ENCODE data around the gene OPRM1.
"Not testable (repeated sequence)": the region's sequence is repeated elsewhere in the genome, so short reads cannot be mapped to it uniquely, and the experiment has no call there.

OPRM1 gene

DNA sequence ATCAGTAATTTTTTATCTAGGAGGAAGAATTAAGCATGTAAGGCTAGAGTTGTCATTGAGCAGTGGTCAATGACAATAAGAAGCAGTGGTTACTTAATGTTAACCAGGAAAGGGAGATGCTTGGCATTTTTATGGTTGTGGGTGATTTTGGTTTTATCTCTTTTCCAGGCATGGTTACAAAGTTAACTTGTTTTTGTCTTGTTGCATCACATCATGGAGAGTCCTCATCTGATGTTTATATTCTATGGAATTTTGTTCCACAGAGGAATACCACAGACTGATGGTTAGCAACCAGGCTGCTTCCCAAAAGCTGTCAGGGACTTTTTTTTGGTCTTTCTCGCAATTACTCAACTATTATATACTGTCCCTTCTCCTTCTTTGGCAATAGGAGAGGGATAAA lies 32.7 kb downstream of the OPRM1 start:
- no peak for DNase-seq (ENCODE audit: low read depth)
- H3K4me3 ChIP-seq (ENCODE audit: low read depth, low read length) = no peak overlapping the region
- no peak for TF ChIP-seq CTCF (IDR thresholded peaks at IDR 0.05; ENCODE audit: insufficient read depth, low read depth, low read length, missing control alignments)

- DNase-seq (ENCODE audit: low read depth); H3K4me3 ChIP-seq (ENCODE audit: low read depth, low read length): not testable (repeated sequence)
Measured at GRCh38 chr6:154078596-154078995, 39.6 kb downstream of the OPRM1 start.

DNA sequence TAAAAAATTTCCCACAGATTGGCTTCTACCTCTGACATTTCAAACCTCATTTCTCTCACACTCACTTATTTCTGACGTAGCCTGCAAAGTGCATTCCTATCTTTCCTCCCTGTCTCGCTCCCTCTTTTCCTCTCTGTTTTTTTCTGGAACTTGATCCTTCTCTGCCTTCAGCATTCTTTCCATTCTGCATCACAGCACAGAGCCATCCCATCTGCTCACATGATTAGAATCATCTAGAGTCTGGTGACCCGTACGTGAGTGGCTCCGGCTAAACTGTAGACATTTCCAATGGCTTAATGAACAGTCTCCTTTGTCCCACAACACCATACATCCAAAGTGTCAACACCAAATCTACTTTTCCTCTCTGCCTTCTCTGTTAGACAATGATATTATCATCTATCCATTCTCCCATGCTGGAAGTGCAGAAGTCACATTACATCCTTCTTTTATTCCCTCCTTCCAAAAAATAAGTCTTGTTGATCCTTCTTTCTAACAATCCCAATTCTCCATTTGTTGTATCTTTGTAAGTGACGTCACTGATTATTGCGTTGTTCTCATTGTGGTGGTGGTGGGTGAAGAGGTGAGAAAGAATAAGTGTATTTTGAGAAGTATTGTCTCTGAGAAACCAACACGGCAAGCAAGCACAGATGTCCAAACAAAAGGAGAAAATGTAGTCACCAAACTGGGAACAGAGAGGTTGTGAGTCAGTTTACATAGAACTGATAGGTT lies 41.6 kb downstream of the OPRM1 start:
- no peak for DNase-seq (ENCODE audit: low read depth)
- H3K4me3 ChIP-seq (ENCODE audit: low read depth, low read length) = no peak overlapping the region
- TF ChIP-seq CTCF (IDR thresholded peaks at IDR 0.05; ENCODE audit: insufficient read depth, low read depth, low read length, missing control alignments) = no peak

- no peak overlapping the region for H3K4me3 ChIP-seq (ENCODE audit: low read depth, low read length)
- TF ChIP-seq CTCF (IDR thresholded peaks at IDR 0.05; ENCODE audit: insufficient read depth, low read depth, low read length, missing control alignments) = no peak
- no peak for DNase-seq (ENCODE audit: low read depth)
Measured at GRCh38 chr6:154086510-154086909, 47.5 kb downstream of the OPRM1 start.

DNA sequence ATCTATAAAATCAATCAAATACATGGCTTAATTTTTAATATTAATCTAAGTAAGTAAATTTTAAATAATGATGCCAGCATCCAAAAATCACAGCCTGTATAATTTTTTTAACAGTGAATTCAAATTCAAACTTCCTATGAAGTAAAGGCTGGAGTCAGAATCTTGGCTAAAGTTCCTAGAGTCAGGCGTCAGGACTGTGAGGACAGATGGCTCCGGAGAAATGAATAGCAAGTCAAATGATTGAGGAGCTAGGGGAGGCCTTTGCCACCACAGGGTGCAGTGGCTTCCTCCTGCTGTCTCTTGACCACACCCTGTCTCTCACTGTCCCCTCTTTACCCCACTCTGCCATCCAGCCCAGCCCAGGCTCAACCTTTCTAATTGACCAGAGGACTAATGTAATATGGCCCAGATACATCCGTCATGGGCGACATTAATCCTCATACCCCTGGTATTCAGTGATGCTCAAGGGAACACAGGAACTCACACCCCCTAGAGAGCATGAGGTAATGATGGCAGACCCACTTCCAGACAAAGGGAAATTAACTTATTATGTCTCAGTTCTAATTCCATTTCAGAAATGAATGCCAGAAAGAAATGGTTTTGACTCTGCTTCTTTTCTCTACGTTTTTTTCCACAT lies 53.4 kb downstream of the OPRM1 start:
- DNase-seq (ENCODE audit: low read depth) = no peak
- no peak overlapping the region for H3K4me3 ChIP-seq (ENCODE audit: low read depth, low read length)
- no peak for TF ChIP-seq CTCF (IDR thresholded peaks at IDR 0.05; ENCODE audit: insufficient read depth, low read depth, low read length, missing control alignments)

GRCh38 chr6:154093231-154094044 lies 54.4 kb downstream of the OPRM1 start:
- no peak for TF ChIP-seq CTCF (IDR thresholded peaks at IDR 0.05; ENCODE audit: insufficient read depth, low read depth, low read length, missing control alignments)
- no peak for DNase-seq (ENCODE audit: low read depth)
- no peak overlapping the region for H3K4me3 ChIP-seq (ENCODE audit: low read depth, low read length)

- H3K4me3 ChIP-seq (ENCODE audit: low read depth, low read length) = no peak overlapping the region
- no peak for DNase-seq (ENCODE audit: low read depth)
- no peak for TF ChIP-seq CTCF (IDR thresholded peaks at IDR 0.05; ENCODE audit: insufficient read depth, low read depth, low read length, missing control alignments)
Measured at GRCh38 chr6:154095571-154095970, 56.5 kb downstream of the OPRM1 start.
